ENCODE data around the gene ZC3H13. TPM values are rescaled to one million over a fixed set of nuclear protein-coding genes. Genes with fewer than 3 reads are reported as not detected.
A peak's percentile ranks its signal among the peaks of the same experiment; 100 is the strongest.

The ZC3H13 gene
- total RNA-seq, 1 donor from 2014 or later, result 28.5 TPM

DNA sequence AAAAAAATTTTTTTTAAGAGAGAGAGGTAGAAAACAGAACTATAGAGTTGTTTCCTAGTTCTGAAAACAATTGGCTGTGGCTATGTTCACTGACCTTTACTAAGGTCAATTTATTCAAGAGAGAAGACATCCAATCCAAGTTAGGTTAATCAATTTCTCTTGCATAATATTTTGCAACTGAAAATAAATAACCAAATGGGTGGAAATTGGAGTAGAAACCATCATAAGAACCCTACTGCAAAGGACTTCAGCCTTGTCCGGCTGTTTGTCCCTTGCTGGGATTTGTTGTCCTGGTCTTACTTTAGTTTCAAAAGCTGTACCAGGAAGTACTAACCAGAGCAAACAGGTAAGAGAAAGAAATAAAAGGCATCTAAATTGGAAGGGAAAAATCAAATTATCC, 23.3 kb upstream of the ZC3H13 start:
- DNase-seq, result no peak
- intact Hi-C loops (cut with micrococcal nuclease), result no loop called here
- no peak for ATAC-seq

DNA sequence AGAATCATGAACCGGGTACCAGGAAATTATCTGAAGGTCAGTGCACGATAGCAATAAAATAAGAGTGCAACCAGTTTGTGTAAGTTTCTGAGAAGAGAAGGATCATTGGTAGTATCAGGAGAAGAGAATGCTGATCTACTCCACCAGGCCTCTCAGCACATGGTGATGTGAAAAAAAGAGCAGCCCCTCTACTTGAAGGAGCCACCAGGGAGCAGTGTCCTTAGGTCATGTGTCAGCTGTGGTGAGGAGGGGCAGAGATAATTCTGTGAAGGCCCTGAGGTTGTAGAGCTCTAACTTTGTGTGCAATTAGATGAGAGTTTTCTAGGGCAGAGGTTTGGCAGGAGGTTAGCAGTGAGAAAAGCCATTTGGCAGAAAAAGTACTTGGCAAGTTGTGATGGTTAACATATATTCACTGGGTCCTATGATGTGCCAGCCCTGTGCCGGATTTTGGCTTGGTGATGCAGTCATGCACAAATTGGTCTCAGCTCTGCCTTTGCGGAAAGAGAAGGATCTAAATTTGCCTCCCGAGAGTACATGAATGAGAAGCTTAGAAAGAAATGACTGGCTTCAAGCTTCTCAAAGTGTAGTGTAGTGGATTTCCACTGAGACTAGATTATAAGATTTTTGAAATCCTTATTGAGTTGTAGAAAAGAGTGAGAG, 19.2 kb upstream of the ZC3H13 start:
- no peak for ATAC-seq
- DNase-seq, result no peak
- intact Hi-C loops (cut with micrococcal nuclease), result no loop called here

DNA sequence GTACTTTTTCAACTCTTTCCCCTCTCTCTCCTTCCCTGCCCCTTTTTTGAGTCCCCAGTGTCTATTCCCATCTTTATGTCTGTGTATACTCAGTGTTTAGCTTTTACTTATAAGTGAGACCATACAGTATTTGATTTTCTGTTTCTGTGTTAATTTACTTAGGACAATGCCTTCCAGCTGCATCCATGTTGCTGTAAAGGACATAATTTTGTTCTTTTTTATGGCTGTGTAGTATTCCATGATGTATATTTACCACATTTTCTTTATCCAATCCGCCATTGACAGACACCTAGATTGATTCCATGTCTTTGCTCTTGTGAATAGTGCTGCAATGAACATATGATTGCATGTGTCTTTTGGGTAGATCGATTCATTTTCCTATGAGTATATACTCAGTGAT, 10.7 kb upstream of the ZC3H13 start:
- no peak for DNase-seq
- ATAC-seq, result no peak
- intact Hi-C loops (cut with micrococcal nuclease), result no loop called here

- ATAC-seq (no peak), DNase-seq (no peak)
- intact Hi-C loops (cut with micrococcal nuclease), result no loop called here
Observed at GRCh38 chr13:46062185-46062584, 9.6 kb upstream of the ZC3H13 start.

DNA sequence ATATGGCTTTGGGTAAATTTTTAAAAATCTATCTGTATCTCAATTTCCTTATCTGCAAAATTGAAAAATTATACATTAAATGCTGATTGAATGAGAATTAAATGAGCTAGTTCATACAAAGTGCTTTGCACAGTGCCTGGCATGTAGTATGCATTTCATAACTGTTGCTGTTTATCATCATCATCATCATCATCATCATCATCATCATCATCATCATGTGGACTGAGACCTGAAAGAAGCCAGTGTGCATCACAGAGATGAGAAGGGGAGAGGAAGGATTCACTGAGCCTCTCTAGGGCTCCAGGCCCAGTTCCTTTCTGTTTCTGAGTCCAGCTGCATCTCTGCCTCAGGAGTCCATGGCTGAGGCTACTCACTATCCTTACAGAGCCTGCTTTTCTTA, 6.9 kb upstream of the ZC3H13 start:
- intact Hi-C loops (cut with micrococcal nuclease), result no loop called here
- DNase-seq (no peak), ATAC-seq (no peak)

- intact Hi-C loops (cut with micrococcal nuclease), result no loop called here
- no peak for ATAC-seq
- no peak for DNase-seq
Observed at GRCh38 chr13:46058268-46058667, 5.7 kb upstream of the ZC3H13 start.

GRCh38 chr13:46057256-46058015, 4.9 kb upstream of the ZC3H13 start:
- intact Hi-C loops (cut with micrococcal nuclease), result no loop called here
- ATAC-seq (no peak), DNase-seq (no peak)

- ATAC-seq, result no peak
- intact Hi-C loops (cut with micrococcal nuclease), result no loop called here
- DNase-seq, result no peak
Observed at GRCh38 chr13:46053162-46054012, 841 bp upstream of the ZC3H13 start.

DNA sequence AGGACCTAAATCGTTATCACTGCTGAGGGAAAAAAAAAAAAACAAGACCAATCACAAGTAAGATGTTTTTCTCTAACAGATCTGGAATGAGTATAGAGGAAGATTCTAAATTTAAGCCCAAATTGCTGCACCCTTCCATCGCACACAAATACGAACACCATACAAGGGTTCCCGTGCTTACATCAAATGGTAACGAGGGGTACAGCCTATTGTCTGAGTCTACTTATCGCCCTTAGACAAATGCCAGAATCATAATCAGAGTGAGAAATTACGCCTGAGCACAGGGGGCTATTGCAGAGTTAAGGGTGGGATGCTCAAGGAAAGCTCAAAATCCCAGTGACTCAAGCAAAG, 603 bp downstream of the ZC3H13 start:
- no peak for DNase-seq
- intact Hi-C loops (cut with micrococcal nuclease), result no loop called here
- ATAC-seq, result peak; percentile 20

GRCh38 chr13:46050771-46051170, 1.8 kb downstream of the ZC3H13 start:
- no peak for DNase-seq
- intact Hi-C loops (cut with micrococcal nuclease), result no loop called here
- ATAC-seq, result no peak

GRCh38 chr13:46045424-46045823, 7.1 kb downstream of the ZC3H13 start:
- DNase-seq (no peak), ATAC-seq (no peak)
- intact Hi-C loops (cut with micrococcal nuclease), result no loop called here

DNA sequence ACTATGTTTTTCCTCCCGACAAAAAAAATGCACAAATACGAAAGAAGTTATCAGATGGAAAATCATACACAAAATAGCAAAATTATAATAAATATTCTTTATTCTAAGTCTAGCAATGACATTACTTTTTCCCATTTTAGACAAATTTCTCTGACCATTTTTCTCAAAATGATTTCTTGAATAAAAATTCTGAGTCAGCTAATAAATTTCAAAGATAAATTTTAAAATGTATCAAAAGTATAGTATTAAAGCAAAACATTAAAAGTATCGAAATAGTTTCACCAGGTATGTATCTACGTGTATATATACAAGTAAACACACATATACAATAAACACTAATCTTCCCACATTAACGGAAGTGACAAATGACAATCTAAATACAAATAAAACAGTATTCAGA, 8.9 kb downstream of the ZC3H13 start:
- DNase-seq, result no peak
- intact Hi-C loops (cut with micrococcal nuclease), result no loop called here
- no peak for ATAC-seq

DNA sequence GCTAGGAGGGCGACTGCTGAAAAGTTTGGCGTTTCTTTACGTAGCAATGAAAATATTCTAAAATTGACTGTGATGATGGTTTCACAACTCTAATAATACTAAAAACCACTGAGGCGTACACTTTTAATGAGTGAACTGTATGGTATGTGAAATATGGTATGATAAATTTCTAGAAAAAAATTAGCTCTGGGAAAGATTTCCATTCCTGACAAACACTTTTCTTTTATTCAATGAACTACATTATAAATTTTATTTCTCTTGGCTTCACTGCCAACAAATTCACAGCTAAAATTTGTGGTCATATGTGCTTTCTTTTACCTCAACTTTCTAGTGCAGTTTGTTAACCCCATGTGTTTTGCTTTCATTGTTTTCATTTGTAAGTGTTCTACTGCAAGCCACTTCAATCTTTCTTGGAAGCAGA, 11.1 kb downstream of the ZC3H13 start:
- DNase-seq (no peak), ATAC-seq (no peak)
- intact Hi-C loops (cut with micrococcal nuclease), result no loop called here

DNA sequence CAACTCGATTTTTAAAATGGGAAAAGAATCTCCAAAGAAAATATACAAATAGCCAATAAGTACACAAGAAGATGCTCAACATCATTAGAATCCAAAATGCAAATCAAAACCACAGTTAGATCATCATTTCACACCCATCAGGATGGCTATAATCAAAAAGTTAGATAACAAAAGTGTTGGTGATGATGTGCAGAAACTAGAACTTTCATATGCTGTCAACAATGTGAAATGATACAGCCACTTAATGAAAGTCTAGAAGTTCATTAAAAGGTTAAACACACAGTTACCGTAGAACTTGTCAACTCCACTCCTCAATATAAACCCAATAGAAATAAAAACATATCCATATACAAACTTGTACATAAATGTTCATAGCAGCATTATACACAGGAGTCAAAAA, 11.8 kb downstream of the ZC3H13 start:
- ATAC-seq (no peak), DNase-seq (no peak)
- intact Hi-C loops (cut with micrococcal nuclease), result no loop called here

- ATAC-seq (no peak), DNase-seq (no peak)
- intact Hi-C loops (cut with micrococcal nuclease), result no loop called here
Observed at GRCh38 chr13:46039411-46040182, 12.9 kb downstream of the ZC3H13 start.

DNA sequence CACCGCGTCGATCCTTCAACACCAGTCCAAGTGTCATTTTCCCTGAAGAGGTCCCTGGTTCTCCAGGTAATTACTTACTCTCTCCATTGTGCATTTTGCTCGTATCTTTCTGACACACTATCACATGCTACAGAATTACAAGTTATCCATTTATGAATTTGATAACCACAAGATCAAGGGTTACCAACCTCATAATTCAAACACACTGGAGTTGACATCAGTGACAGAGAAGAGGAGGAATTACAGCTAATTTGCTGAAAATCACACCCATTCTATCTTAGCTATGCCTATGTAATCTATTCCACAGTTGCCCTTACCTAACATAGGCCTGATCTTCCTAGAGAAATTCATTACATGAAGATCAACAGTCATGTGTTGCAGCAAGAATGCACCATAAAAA, 14.2 kb downstream of the ZC3H13 start:
- DNase-seq, result no peak
- no peak for ATAC-seq
- intact Hi-C loops (cut with micrococcal nuclease), result no loop called here

- DNase-seq (no peak), ATAC-seq (no peak)
- intact Hi-C loops (cut with micrococcal nuclease), result no loop called here
Observed at GRCh38 chr13:46035066-46035465, 17.5 kb downstream of the ZC3H13 start.

GRCh38 chr13:46032341-46032740, 20.2 kb downstream of the ZC3H13 start:
- ATAC-seq, result no peak
- DNase-seq, result no peak
- intact Hi-C loops (cut with micrococcal nuclease), result no loop called here

GRCh38 chr13:46031581-46032263, 20.8 kb downstream of the ZC3H13 start:
- no peak for ATAC-seq
- intact Hi-C loops (cut with micrococcal nuclease), result no loop called here

More at GRCh38 chr13:46031581-46032263, 20.8 kb downstream of the ZC3H13 start:
- DNase-seq, result no peak

All from left ventricle myocardium superior (tissue), 1 donor.